Limb (tissue), 2 donors: ENCODE data around the gene SIN3A.
A peak's percentile ranks its signal among the peaks of the same experiment; 100 is the strongest.
"Not testable (repeated sequence)": the region's sequence is repeated elsewhere in the genome, so short reads cannot be mapped to it uniquely, and the experiment has no call there.

Experiments
- DNase-seq, 2 donors: peaks; one replicate each; pipeline ENCODE4 v3.0.0-alpha.2; 2016; ENCODE audit errors: extremely low spot score in 2 of 2

Gene SIN3A

GRCh38 chr15:75357976-75358673, 93.4 kb downstream of the SIN3A start:
- DNase-seq = no peak

DNA sequence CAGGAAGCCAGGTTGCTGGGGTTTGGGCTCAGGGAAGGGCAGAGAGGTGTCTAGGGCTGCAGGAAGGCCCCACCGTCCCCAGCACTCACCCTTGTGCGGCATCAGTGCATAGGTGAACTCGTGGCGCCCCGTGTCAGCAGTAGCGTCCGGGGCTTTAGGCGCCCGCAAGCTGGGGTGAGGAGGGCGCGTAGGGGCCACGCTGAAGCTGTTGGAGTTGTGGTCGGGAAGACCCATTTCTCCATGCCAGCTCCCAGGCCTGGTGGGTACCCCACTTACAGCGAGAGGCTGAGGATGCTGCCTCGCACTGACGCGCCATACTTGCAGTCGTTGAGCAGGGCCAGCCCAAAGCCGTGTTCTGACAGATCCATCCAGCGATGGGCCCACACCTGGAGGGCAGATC, 95.0 kb downstream of the SIN3A start:
- no peak for DNase-seq

DNA sequence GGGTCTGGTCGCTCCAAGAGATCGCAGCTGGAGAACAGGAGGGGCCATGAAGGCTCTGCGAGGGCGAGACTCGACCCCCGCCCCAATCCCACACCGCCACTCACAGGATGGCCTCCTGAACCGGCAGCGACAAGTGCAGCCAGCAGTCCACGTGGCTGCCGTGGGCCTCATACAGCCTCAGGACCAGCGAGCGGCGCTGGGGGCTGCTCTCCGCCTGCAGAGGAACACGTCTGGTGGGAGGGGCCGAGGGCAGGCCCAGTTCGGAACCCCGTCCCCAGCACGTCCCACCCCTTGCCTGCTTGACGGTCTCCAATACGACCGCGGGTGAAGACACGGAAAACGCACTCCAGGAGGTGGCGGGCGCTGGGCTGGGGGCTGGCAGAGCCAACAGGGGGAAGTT, 95.5 kb downstream of the SIN3A start:
- no peak for DNase-seq

- no peak for DNase-seq
These were observed 96.1 kb downstream of the SIN3A start for GRCh38 chr15:75355369-75355768.

- DNase-seq = no peak
These were observed 97.0 kb downstream of the SIN3A start for GRCh38 chr15:75354454-75354853.

- no peak for DNase-seq
These were observed 97.9 kb downstream of the SIN3A start for GRCh38 chr15:75353604-75354003.

GRCh38 chr15:75352186-75353080, 99.1 kb downstream of the SIN3A start:
- DNase-seq = no peak

GRCh38 chr15:75350601-75351361, 100.7 kb downstream of the SIN3A start:
- no peak for DNase-seq

DNA sequence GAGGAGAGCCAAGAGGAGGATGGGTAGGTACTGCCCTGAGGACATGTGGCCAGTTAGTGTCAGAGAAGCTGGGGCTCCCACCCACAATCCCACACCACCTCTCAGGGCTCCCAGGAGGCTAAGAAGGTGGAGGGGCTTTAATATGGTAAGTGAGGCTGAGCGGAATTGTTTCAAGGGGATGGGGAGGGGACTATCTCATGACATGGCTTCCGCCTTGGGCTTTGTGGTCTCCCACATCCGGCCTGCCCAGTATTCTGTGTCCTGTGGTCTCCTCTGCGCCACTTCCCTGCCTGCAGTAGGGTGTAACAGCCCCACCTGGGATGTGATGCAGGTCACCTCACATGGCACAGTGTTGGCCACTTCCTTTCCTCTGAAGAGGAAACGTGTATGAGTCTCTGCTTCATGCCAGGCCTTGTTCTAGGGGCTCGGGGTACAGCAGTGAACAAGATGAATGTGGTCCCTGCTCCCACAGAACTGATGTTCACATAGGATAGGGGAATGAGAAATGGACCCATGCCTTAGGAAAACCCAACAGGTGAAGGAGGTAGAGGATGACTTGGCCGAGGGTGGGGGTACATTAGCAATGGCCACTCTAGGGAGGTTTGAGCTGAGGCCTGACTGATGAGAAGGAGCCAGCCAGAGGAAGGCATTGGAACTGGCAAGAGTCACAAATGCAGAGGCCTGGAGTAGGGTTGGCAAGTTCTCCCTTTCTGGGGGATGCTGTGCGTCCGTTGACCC, 101.5 kb downstream of the SIN3A start:
- no peak for DNase-seq

DNA sequence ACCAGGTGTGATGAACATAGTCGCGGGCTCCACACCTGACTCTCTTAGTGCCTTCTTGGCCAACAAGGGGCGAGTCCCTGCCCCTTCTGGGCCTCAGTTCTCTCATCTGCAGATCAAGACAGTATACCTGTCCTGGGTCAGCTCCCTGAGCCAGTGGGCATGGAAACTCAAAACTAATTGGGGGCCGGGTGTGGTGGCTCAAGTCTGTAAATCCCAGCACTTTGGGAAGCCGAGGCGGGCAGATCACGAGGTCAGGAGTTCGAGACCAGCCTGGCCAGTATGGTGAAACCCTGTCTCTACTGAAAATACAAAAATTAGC, 102.2 kb downstream of the SIN3A start:
- not testable (repeated sequence) for DNase-seq

GRCh38 chr15:75348562-75349350, 102.7 kb downstream of the SIN3A start:
- DNase-seq = no peak

- DNase-seq = no peak
These were observed 103.4 kb downstream of the SIN3A start for GRCh38 chr15:75348034-75348561.

- peak in 1 of 2 donors; percentile 74 for DNase-seq
These were observed 104.1 kb downstream of the SIN3A start for GRCh38 chr15:75347222-75348033.

DNA sequence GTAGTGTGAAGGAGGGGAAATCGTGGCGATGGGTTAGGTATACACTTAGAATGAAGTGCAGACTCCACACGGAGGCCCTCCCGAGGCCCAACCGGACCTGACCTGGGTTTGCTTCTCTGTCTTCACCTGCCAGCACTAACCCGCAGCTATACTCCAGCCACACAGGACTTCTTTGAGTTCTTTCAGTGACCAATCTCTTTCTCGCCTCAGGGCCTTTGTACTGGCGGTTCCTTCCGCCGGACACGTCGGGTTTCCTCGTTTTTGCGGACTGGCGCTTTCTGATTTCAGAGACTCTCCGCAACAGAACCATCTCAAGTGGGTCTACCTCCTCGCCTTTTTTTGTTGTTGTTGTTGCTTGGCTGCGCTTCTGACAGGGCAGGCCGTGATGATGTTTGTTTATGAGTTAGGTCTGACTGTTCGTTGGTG, 104.7 kb downstream of the SIN3A start, which contains the start of gene NEIL1:
Gene NEIL1 (plus strand): TSS at position 244 of the 426 bp plus-strand sequence. CDS start 1,867 bp downstream, outside the sequence.
- no peak for DNase-seq

DNA sequence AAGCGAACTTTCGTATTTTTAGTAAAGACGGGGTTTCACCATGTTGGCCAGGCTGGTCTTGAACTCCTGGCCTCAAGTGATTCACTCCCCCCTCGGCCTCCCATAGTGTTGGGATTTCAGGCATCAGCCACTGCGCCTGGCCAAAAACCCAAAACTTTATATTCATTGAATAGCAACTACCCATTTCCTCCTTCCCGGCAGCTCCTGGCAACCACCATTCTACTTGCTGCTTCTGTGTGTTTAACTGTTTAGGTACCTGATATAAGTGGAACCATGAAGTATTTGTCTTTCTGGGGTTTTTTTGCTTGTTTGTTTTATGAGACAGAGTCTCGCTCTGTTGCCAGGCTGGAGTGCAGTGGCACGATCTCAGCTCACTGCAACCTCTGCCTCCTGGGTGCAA, 107.5 kb downstream of the SIN3A start:
- DNase-seq = not testable (repeated sequence)

GRCh38 chr15:75342221-75342620, 109.3 kb downstream of the SIN3A start:
- no peak for DNase-seq

GRCh38 chr15:75339531-75340240, 111.8 kb downstream of the SIN3A start:
- no peak for DNase-seq

DNA sequence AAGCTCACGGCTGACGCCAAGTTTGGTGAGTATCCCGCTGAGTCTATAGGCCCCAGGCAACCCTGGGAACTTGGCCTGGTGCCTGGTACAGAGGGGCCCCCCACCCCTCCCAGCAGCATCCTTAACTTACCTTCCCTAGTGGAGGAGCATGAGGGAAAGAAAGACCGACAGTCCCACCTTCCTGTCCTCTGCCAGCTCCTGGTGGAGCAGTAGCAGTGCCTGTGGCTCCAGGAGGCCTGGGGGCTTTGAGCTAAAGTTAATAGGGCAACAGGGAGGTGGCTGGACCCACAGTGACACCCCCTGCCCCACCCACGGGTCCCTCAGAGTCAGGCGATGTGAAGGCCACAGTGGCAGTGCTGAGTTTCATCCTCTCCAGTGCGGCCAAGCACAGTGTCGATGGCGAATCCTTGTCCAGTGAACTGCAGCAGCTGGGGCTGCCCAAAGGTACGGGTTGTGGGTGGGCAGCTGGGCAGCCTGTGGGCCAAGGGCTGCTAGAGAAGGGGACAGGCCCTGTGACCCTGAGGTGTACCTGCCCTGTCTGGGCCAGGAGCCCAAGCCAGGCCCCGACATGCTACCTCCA, 112.7 kb downstream of the SIN3A start:
- DNase-seq = no peak
